K562 (cell line): ENCODE measurements around the gene ELMO1. TPM values are rescaled to one million over a fixed set of nuclear protein-coding genes. Genes with fewer than 3 reads are reported as not detected.

Experiments
- CC2D1A ChIP-seq: fragments of 450-650 bp; IDR thresholded peaks from 2 replicates; pipeline ENCODE4 v1.6.1; 2017; ENCODE audit warnings: mild to moderate bottlenecking
- MTA1 ChIP-seq: fragments of 450-650 bp; IDR thresholded peaks from 2 replicates; pipeline ENCODE4 v1.6.1; 2017; ENCODE audit warnings: borderline replicate concordance
- SP2 ChIP-seq: IDR thresholded peaks from 2 replicates; pipeline ENCODE4 v1.6.1; 2011; ENCODE audit warnings: mild to moderate bottlenecking, low read depth, low read length, moderate library complexity; ENCODE audit not compliant: poor library complexity, severe bottlenecking; ENCODE audit errors: extremely low read depth
- ZBTB11 ChIP-seq, 3 experiments: fragments of 200-800 bp in 1 of 3; fragments of 250-450 bp in 1 of 3; fragments of 450-650 bp in 1 of 3; sonication (Bioruptor Pico) in 1 of 3; sonication (Bioruptor generic) in 1 of 3; formaldehyde crosslinking in 1 of 3; IDR thresholded peaks; 2 replicates each; pipeline versions ENCODE4 v1.6.1 to v1.8.0; 2016 to 2022; ENCODE audit warnings: mild to moderate bottlenecking in 2 of 3, missing genetic modification characterization in 2 of 3, missing compliant biosample characterization in 1 of 3, moderate library complexity in 1 of 3
- ZBTB26 ChIP-seq: fragments of 450-650 bp; formaldehyde crosslinking; IDR thresholded peaks from 2 replicates; pipeline ENCODE4 v1.4.0; 2022; ENCODE audit warnings: missing genetic modification characterization
- ZNF165 ChIP-seq: fragments of 250-450 bp; sonication (Bioruptor Pico); IDR thresholded peaks from 2 replicates; pipeline ENCODE4 v1.4.0; 2020; ENCODE audit warnings: borderline replicate concordance
- ZNF324 ChIP-seq: fragments of 250-450 bp; sonication (Bioruptor Pico); IDR thresholded peaks from 2 replicates; pipeline ENCODE4 v1.4.0; 2020; ENCODE audit warnings: mild to moderate bottlenecking
- ZNF584 ChIP-seq: fragments of 200-800 bp; sonication (Bioruptor generic); IDR thresholded peaks from 2 replicates; pipeline ENCODE4 v1.6.1; 2016; ENCODE audit warnings: low read depth, mild to moderate bottlenecking, missing genetic modification characterization, missing compliant biosample characterization
- polyA plus RNA-seq, 8 experiments: library from polyadenylated mRNA; depleted of rRNA in 4 of 8; stranded (reverse) in 5 of 8; unstranded in 3 of 8; fragments of >200 nt; fragmentation: Nextera tagmentation in 2 of 8; fragmentation: Illumina TruSeq in 1 of 8; extraction: Ambion mirVana in 2 of 8; extraction: Trizol in 1 of 8; gene quantifications; 2 replicates each; pipeline versions ENCODE4 v1.2.1 to v1.2.3, GENCODE V29; 2011 to 2014; ENCODE audit warnings: inconsistent platforms in 1 of 8, missing spikeins in 1 of 8
- total RNA-seq, 7 experiments: library from RNA; depleted of rRNA in 6 of 7; stranded (reverse); fragments of >200 nt in 6 of 7; fragmentation: Illumina TruSeq in 2 of 7; extraction: Trizol in 2 of 7; gene quantifications; 2 replicates each; pipeline versions ENCODE4 v1.2.1 to v1.2.3, GENCODE V29; 2011 to 2021; ENCODE audit warnings: low replicate concordance in 1 of 7
- TF ChIP-seq, protein P1 (sequence below): sonication (generic); formaldehyde crosslinking; IDR thresholded peaks from 2 replicates; pipeline ENCODE4 v1.8.1; 2022; ENCODE audit warnings: missing genetic modification reagents
- TF ChIP-seq, protein P2 (sequence below): fragments of 450-650 bp; formaldehyde crosslinking; IDR thresholded peaks from 2 replicates; pipeline ENCODE4 v1.4.0; 2020; ENCODE audit warnings: mild to moderate bottlenecking, moderate library complexity
- TF ChIP-seq, protein P3 (sequence below): fragments of 250-450 bp; sonication (Bioruptor Pico); IDR thresholded peaks from 2 replicates; pipeline ENCODE4 v1.5.0; 2020; ENCODE audit warnings: mild to moderate bottlenecking

Gene ELMO1
- total and polyA plus RNA-seq, 9 of the 15 experiments (the other 6 are each of a cell fraction or from before 2014, with no cell fraction given) = 0.36 to 7.2 (median 3.6) TPM

GRCh38 chr7:36863901-36864701, 584.6 kb downstream of the ELMO1 start (continued):
- no peak for TF ChIP-seq ZBTB11 (CRISPR knock-in tag; IDR thresholded peaks at IDR 0.05)
- TF ChIP-seq, protein P1, sequence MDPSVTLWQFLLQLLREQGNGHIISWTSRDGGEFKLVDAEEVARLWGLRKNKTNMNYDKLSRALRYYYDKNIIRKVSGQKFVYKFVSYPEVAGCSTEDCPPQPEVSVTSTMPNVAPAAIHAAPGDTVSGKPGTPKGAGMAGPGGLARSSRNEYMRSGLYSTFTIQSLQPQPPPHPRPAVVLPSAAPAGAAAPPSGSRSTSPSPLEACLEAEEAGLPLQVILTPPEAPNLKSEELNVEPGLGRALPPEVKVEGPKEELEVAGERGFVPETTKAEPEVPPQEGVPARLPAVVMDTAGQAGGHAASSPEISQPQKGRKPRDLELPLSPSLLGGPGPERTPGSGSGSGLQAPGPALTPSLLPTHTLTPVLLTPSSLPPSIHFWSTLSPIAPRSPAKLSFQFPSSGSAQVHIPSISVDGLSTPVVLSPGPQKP (CRISPR knock-in tag) = no peak
- no peak for TF ChIP-seq ZNF584 (CRISPR knock-in tag)
- no peak for TF ChIP-seq CC2D1A
- TF ChIP-seq, protein P2, sequence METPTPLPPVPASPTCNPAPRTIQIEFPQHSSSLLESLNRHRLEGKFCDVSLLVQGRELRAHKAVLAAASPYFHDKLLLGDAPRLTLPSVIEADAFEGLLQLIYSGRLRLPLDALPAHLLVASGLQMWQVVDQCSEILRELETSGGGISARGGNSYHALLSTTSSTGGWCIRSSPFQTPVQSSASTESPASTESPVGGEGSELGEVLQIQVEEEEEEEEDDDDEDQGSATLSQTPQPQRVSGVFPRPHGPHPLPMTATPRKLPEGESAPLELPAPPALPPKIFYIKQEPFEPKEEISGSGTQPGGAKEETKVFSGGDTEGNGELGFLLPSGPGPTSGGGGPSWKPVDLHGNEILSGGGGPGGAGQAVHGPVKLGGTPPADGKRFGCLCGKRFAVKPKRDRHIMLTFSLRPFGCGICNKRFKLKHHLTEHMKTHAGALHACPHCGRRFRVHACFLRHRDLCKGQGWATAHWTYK (CRISPR knock-in tag) = no peak
- no peak for TF ChIP-seq ZNF324
- TF ChIP-seq SP2 = no peak
- no peak for TF ChIP-seq ZBTB26 (CRISPR knock-in tag)
- TF ChIP-seq MTA1 = no peak
- TF ChIP-seq, protein P3, sequence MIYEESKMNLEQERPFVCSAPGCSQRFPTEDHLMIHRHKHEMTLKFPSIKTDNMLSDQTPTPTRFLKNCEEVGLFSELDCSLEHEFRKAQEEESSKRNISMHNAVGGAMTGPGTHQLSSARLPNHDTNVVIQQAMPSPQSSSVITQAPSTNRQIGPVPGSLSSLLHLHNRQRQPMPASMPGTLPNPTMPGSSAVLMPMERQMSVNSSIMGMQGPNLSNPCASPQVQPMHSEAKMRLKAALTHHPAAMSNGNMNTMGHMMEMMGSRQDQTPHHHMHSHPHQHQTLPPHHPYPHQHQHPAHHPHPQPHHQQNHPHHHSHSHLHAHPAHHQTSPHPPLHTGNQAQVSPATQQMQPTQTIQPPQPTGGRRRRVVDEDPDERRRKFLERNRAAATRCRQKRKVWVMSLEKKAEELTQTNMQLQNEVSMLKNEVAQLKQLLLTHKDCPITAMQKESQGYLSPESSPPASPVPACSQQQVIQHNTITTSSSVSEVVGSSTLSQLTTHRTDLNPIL (CRISPR knock-in tag) = no peak
- no peak for TF ChIP-seq ZNF165
